ENCODE measurements around the gene SLC18A3. TPM values are rescaled to one million over a fixed set of nuclear protein-coding genes. Genes with fewer than 3 reads are reported as not detected.

The SLC18A3 gene
- polyA plus RNA-seq, 1 donor (not counting 4 experiments of a cell fraction or from before 2014, with no cell fraction given), result not detected

DNA sequence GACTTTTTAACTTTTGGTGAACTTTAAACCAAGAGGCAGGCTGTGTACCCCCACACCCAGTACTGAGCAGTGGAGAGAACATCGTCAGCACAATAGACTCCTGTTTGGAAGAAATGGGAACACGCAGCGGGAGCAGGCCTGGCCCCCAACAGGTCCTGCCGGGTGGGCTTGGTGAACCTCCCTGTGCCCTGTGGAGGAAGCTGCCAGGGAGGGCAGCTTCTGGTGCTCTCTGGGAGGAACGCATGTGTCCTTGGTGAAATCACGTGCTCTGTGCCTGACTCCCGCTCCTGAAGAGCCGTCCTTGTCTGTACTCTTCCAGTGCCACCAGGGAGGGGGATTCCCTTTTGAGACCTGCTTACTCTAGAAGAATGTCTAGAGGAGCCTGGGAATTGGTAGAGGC is 35.3 kb downstream of the SLC18A3 start:
- Histone ChIP-seq H3K27me3 (ENCODE audit: control insufficient read depth, extremely low read depth, insufficient read depth, low read length) (peaks cover 17% of the 10 kb centered on the region), H3K4me2 (ENCODE audit: control insufficient read depth, extremely low read depth, insufficient read depth, low read depth, low read length) (no peak overlapping the region), H3K36me3 (ENCODE audit: control insufficient read depth in 2 of 2, extremely low read depth in 1 of 2, insufficient read depth in 2 of 2, low read length in 2 of 2) (no peaks in the 10 kb centered on the region), H3K4me3 (ENCODE audit: control insufficient read depth in 2 of 3, extremely low read depth in 1 of 3, insufficient read depth in 2 of 3, low read depth in 1 of 3, low read length in 3 of 3) (no peak overlapping the region), H2AFZ (ENCODE audit: control insufficient read depth, low read length) (no peak overlapping the region), H3K27ac (ENCODE audit: control insufficient read depth, insufficient read depth, low read length) (no peak overlapping the region), H3K4me1 (ENCODE audit: control insufficient read depth, extremely low read depth, insufficient read depth, low read length) (no peaks in the 10 kb centered on the region), H3K79me2 (ENCODE audit: control insufficient read depth, insufficient read depth, low read length) (no peaks in the 10 kb centered on the region), H4K20me1 (ENCODE audit: control insufficient read depth, extremely low read depth, insufficient read depth, low read length) (peaks cover 2% of the 10 kb centered on the region), H3K9me1 (ENCODE audit: control insufficient read depth, extremely low read depth, insufficient read depth, low read length) (no peaks in the 10 kb centered on the region), H3K9ac (ENCODE audit: control insufficient read depth, extremely low read depth, insufficient read depth, low read length) (no peak overlapping the region), H3K9me3 (ENCODE audit: control insufficient read depth, low read depth, low read length) (no peaks in the 10 kb centered on the region)
- TF ChIP-seq EZH2 (IDR thresholded peaks at IDR 0.05; ENCODE audit: low read length), result no peak
- TF ChIP-seq, protein P1, sequence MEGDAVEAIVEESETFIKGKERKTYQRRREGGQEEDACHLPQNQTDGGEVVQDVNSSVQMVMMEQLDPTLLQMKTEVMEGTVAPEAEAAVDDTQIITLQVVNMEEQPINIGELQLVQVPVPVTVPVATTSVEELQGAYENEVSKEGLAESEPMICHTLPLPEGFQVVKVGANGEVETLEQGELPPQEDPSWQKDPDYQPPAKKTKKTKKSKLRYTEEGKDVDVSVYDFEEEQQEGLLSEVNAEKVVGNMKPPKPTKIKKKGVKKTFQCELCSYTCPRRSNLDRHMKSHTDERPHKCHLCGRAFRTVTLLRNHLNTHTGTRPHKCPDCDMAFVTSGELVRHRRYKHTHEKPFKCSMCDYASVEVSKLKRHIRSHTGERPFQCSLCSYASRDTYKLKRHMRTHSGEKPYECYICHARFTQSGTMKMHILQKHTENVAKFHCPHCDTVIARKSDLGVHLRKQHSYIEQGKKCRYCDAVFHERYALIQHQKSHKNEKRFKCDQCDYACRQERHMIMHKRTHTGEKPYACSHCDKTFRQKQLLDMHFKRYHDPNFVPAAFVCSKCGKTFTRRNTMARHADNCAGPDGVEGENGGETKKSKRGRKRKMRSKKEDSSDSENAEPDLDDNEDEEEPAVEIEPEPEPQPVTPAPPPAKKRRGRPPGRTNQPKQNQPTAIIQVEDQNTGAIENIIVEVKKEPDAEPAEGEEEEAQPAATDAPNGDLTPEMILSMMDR (optimal IDR thresholded peaks at IDR 0.05 in 1 of 3, IDR thresholded peaks at IDR 0.05 in 1 of 3, conservative IDR thresholded peaks at IDR 0.05 in 1 of 3; ENCODE audit: extremely low read depth in 1 of 3, insufficient read depth in 2 of 3, low read length in 3 of 3), result no peak
- DNase-seq (ENCODE audit: low read depth, low spot score) (no peak), FAIRE-seq (no peak)
- dilution Hi-C loops (cut with MboI; ENCODE audit: extremely low pct_ligation_motif_present, low sequenced_read_pairs), result no loop called here

DNA sequence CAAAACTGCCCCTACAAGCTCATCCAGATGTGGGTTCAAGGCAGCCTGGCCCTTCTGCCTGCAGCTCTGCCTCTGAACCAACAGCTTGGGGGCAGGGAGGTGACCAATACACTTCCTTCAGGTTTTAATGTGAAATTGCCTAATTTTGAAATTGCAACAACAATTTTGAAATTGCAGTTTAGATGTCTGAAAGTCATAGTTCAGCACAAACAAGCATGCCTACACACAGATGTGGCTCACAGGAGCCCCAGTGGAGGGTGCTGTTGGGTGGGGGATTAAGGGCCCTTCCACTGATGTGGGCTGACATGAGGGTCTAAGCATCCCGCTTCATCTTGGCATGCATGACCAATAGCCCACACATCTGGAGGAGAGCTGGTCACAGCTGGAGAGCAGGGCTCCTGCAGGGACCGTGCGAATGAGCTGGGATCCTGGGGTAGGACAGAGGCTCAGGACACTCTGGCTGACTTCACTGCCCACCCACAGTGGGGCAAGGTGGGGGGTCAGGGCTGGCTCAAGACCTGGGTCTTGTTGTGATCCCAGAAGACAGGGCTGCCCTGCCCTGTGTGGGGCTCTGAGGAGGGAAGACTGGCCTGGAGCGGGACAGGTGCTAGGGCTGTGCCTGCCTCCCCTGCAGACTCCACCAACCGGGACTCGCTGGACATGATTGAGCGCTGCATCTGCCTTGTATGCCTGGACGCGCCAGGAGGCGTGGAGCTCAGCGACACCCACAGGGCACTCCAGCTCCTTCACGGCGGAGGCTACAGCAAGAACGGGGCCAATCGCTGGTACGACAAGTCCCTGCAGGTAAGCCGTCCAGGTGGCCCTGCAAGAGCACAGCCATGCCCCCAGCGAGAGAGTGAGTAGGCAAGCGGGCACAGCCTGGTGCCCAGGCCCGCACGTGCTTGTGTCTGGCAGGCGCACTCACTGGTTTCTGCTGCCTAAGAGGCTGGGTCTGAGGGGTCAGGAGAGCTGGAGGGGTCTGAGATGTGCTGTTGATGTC is 36.1 kb downstream of the SLC18A3 start:
- Histone ChIP-seq H2AFZ (ENCODE audit: control insufficient read depth, low read length) (no peak overlapping the region), H3K27ac (ENCODE audit: control insufficient read depth, insufficient read depth, low read length) (no peak overlapping the region), H3K4me2 (ENCODE audit: control insufficient read depth, extremely low read depth, insufficient read depth, low read depth, low read length) (no peak overlapping the region), H3K36me3 (ENCODE audit: control insufficient read depth in 2 of 2, extremely low read depth in 1 of 2, insufficient read depth in 2 of 2, low read length in 2 of 2) (no peaks in the 10 kb centered on the region), H4K20me1 (ENCODE audit: control insufficient read depth, extremely low read depth, insufficient read depth, low read length) (peaks cover 2% of the 10 kb centered on the region), H3K4me3 (ENCODE audit: control insufficient read depth in 2 of 3, extremely low read depth in 1 of 3, insufficient read depth in 2 of 3, low read depth in 1 of 3, low read length in 3 of 3) (no peak overlapping the region), H3K4me1 (ENCODE audit: control insufficient read depth, extremely low read depth, insufficient read depth, low read length) (no peaks in the 10 kb centered on the region), H3K9me3 (ENCODE audit: control insufficient read depth, low read depth, low read length) (no peaks in the 10 kb centered on the region), H3K79me2 (ENCODE audit: control insufficient read depth, insufficient read depth, low read length) (no peaks in the 10 kb centered on the region), H3K9me1 (ENCODE audit: control insufficient read depth, extremely low read depth, insufficient read depth, low read length) (no peaks in the 10 kb centered on the region), H3K9ac (ENCODE audit: control insufficient read depth, extremely low read depth, insufficient read depth, low read length) (no peak overlapping the region), H3K27me3 (ENCODE audit: control insufficient read depth, extremely low read depth, insufficient read depth, low read length) (peaks cover 16% of the 10 kb centered on the region)
- DNase-seq (ENCODE audit: low read depth, low spot score), result no peak
- FAIRE-seq, result no peak
- dilution Hi-C loops (cut with MboI; ENCODE audit: extremely low pct_ligation_motif_present, low sequenced_read_pairs), result no loop called here
- TF ChIP-seq, protein P1 (optimal IDR thresholded peaks at IDR 0.05 in 1 of 3, IDR thresholded peaks at IDR 0.05 in 1 of 3, conservative IDR thresholded peaks at IDR 0.05 in 1 of 3; ENCODE audit: extremely low read depth in 1 of 3, insufficient read depth in 2 of 3, low read length in 3 of 3), result peak in 1 of 3 experiments; percentile 72
- no peak for TF ChIP-seq EZH2 (IDR thresholded peaks at IDR 0.05; ENCODE audit: low read length)

Data from keratinocyte (primary cell).